B cell (primary cell): Measurements from ENCODE around the gene WDR4. TPM values are rescaled to one million over a fixed set of nuclear protein-coding genes. Genes with fewer than 3 reads are reported as not detected.

Experiments used
- ATAC-seq: fragments of 200-7000 bp; cut with Tn5 transposase; one replicate; pipeline ENCODE4 v1.10.0; 2021; ENCODE audit warnings: low read depth, mild to moderate bottlenecking, moderate number of reproducible peaks, moderate library complexity
- CTCF ChIA-PET: fragments of 350-600 bp; sonication (Branson Sonifier 250); formaldehyde crosslinking; loops from one replicate; lab custom pipeline; 2021; ENCODE audit warnings: antibody characterized with exemption, inconsistent platforms; lab: Charles Lee
- POLR2A ChIA-PET: fragments of 350-600 bp; sonication (Branson Sonifier 250); formaldehyde crosslinking; loops from one replicate; lab custom pipeline; 2021; ENCODE audit warnings: antibody characterized with exemption; lab: Charles Lee
- DNase-seq: peaks from one replicate; pipeline ENCODE4 v3.0.0; 2013
- H2AFZ ChIP-seq: 2 replicates; pipeline ENCODE4 v1.6.1; 2012; ENCODE audit warnings: mild to moderate bottlenecking, low read depth, low read length; ENCODE audit not compliant: insufficient read depth, poor library complexity, severe bottlenecking
- H3K27ac ChIP-seq, 2 donors: 1 replicate in 1 of 2; 2 replicates in 1 of 2; pipeline ENCODE4 v1.5.1; 2012 to 2013; ENCODE audit warnings: low read length in 2 of 2, mild to moderate bottlenecking in 2 of 2, moderate library complexity in 1 of 2
- H3K27me3 ChIP-seq, 4 experiments: fragments of 200-600 bp in 1 of 4; sonication (generic) in 1 of 4; replicated peaks in 1 of 4; 1 replicate in 2 of 4; 2 replicates in 2 of 4; pipeline versions ENCODE4 v1.6.1 to v1.7.0; 2013 to 2016; ENCODE audit warnings: low read length in 3 of 4, mild to moderate bottlenecking in 2 of 4, mixed read lengths in 1 of 4, moderate library complexity in 1 of 4; ENCODE audit not compliant: insufficient read depth in 4 of 4, control insufficient read depth in 3 of 4; ENCODE audit errors: control extremely low read depth in 1 of 4
- H3K36me3 ChIP-seq, 2 experiments: replicated peaks in 1 of 2; 1 replicate in 1 of 2; 2 replicates in 1 of 2; pipeline versions ENCODE4 v1.6.1 to v1.7.1; 2013; ENCODE audit warnings: low read length in 1 of 2; ENCODE audit not compliant: insufficient read depth in 2 of 2, control insufficient read depth in 1 of 2; ENCODE audit errors: control extremely low read depth in 1 of 2, extremely low read depth in 1 of 2
- H3K4me1 ChIP-seq, 2 donors: fragments of 200-600 bp in 1 of 2; sonication (generic) in 1 of 2; 1 replicate in 1 of 2; 2 replicates in 1 of 2; pipeline versions ENCODE4 v1.5.1 to v1.6.1; 2013 to 2017; ENCODE audit warnings: low read length in 2 of 2; ENCODE audit not compliant: control insufficient read depth in 2 of 2, insufficient read depth in 2 of 2
- H3K4me2 ChIP-seq: replicated peaks from 2 replicates; pipeline ENCODE3; 2012; ENCODE audit warnings: mild to moderate bottlenecking, low read depth, low read length; ENCODE audit not compliant: poor library complexity, severe bottlenecking
- H3K4me3 ChIP-seq, 5 experiments: fragments of 200-600 bp in 1 of 5; sonication (generic) in 1 of 5; 1 replicate in 3 of 5; 2 replicates in 2 of 5; pipeline versions ENCODE4 v1.5.1 to v1.7.0; 2011 to 2016; ENCODE audit warnings: low read length in 4 of 5, mild to moderate bottlenecking in 4 of 5, low read depth in 2 of 5, control low read depth in 1 of 5, moderate library complexity in 1 of 5; ENCODE audit not compliant: insufficient read depth in 1 of 5; ENCODE audit errors: control extremely low read depth in 1 of 5, extremely low read depth in 1 of 5
- H3K79me2 ChIP-seq: fragments of 200-600 bp; sonication (generic); one replicate; pipeline ENCODE4 v1.6.0; 2016; ENCODE audit warnings: low read length; ENCODE audit not compliant: control insufficient read depth, insufficient read depth
- H3K9ac ChIP-seq: fragments of 200-600 bp; sonication (generic); 2 replicates; pipeline ENCODE4 v1.6.1; 2017; ENCODE audit warnings: mild to moderate bottlenecking, low read length, moderate library complexity
- H3K9me3 ChIP-seq, 3 donors: one replicate each; pipeline versions ENCODE4 v1.6.1 to v1.7.1; 2013; ENCODE audit warnings: low read length in 2 of 3; ENCODE audit not compliant: control insufficient read depth in 2 of 3, insufficient read depth in 1 of 3; ENCODE audit errors: control extremely low read depth in 1 of 3
- H4K20me1 ChIP-seq: 2 replicates; pipeline ENCODE4 v1.6.0; 2012; ENCODE audit warnings: mild to moderate bottlenecking, low read length; ENCODE audit not compliant: insufficient read depth, control insufficient read depth, poor library complexity, severe bottlenecking
- H3K27ac Mint-ChIP-seq: one replicate; pipeline ENCODE4 v1.8.0; 2021; ENCODE audit warnings: mixed read lengths
- H3K27me3 Mint-ChIP-seq: one replicate; pipeline ENCODE4 v1.8.0; 2021; ENCODE audit warnings: mixed read lengths
- H3K4me1 Mint-ChIP-seq: one replicate; pipeline ENCODE4 v1.8.0; 2021; ENCODE audit warnings: mixed read lengths
- H3K4me3 Mint-ChIP-seq: one replicate; pipeline ENCODE4 v1.8.0; 2021; ENCODE audit warnings: mixed read lengths
- H3K9me3 Mint-ChIP-seq: one replicate; pipeline ENCODE4 v1.8.0; 2022; ENCODE audit warnings: mixed read lengths; ENCODE audit not compliant: insufficient read depth
- CTCF ChIP-seq: fragments of 200-600 bp; IDR thresholded peaks from one replicate; pipeline ENCODE4 v1.8.0; 2022; ENCODE audit warnings: antibody characterized with exemption, mild to moderate bottlenecking
- EZH2 ChIP-seq: IDR thresholded peaks from 2 replicates; pipeline ENCODE4 v1.6.1; 2012; ENCODE audit warnings: borderline replicate concordance, low read depth, mild to moderate bottlenecking, moderate library complexity, low read length; ENCODE audit not compliant: insufficient read depth, poor library complexity, severe bottlenecking
- WGBS: methylation state at CpG from one replicate; pipeline ENCODE4 v1.1.5; 2013; ENCODE audit warnings: missing lambda C conversion rate; ENCODE audit not compliant: insufficient coverage; 5-methylcytosine and 5-hydroxymethylcytosine counted together
- intact Hi-C: fragments of 100-400 bp; cut with micrococcal nuclease; formaldehyde crosslinking; loops from one replicate; pipeline ENCODE4 v1.10.0; 2022
- polyA plus RNA-seq: library from polyadenylated mRNA; depleted of rRNA; stranded (reverse); fragments of >200 nt; gene quantifications from 2 replicates; pipeline ENCODE4 v1.2.3, GENCODE V29; 2012
- total RNA-seq, 2 donors: library from RNA; stranded (reverse); fragments of 120-200 nt in 1 of 2; gene quantifications; 1 replicate in 1 of 2; 2 replicates in 1 of 2; pipeline versions ENCODE4 v1.2.3 to v1.2.4, GENCODE V29; 2013 to 2022

The WDR4 gene
- total and polyA plus RNA-seq, 2 donors (not counting 1 experiment from before 2014, with no cell fraction given), result 17.7 to 40.1 TPM

- 91% methylated on average over 40 of the region's 42 CpGs for WGBS
- peaks cover 17% of the 10 kb centered on the region for H3K4me1 Mint-ChIP-seq
Measured at GRCh38 chr21:42837421-42838211, 41.7 kb downstream of the WDR4 start.

More at GRCh38 chr21:42837421-42838211, 41.7 kb downstream of the WDR4 start:
- no peak overlapping the region for H3K9ac ChIP-seq
- no peaks in the 10 kb centered on the region for H3K9me3 Mint-ChIP-seq
- ATAC-seq, result no peak
- POLR2A ChIA-PET, result no interaction called here
- H2AFZ ChIP-seq, result no peak overlapping the region
- peaks cover 9 to 15% of the 10 kb centered on the region in 2 donors for H3K4me1 ChIP-seq
- peaks cover 21% of the 10 kb centered on the region for H4K20me1 ChIP-seq
- H3K27me3 Mint-ChIP-seq, result no peaks in the 10 kb centered on the region
- H3K4me3 ChIP-seq, result no peak overlapping the region
- no peak overlapping the region for H3K27ac ChIP-seq
- intact Hi-C loops, result no loop called here
- no peaks in the 10 kb centered on the region for H3K9me3 ChIP-seq
- peaks cover 6% of the 10 kb centered on the region for H3K79me2 ChIP-seq
- CTCF ChIA-PET, result no interaction called here
- TF ChIP-seq EZH2 (no peak), CTCF (no peak)
- H3K4me2 ChIP-seq, result no peak overlapping the region
- H3K27me3 ChIP-seq, result no peaks in the 10 kb centered on the region
- H3K4me3 Mint-ChIP-seq, result no peak overlapping the region
- no peak for DNase-seq
- H3K36me3 ChIP-seq, result peaks cover 2 to 27% of the 10 kb centered on the region in 2 experiments
- H3K27ac Mint-ChIP-seq, result no peak overlapping the region
